Calu3 (cell line): ENCODE measurements around the gene DNAH12. TPM values are rescaled to one million over a fixed set of nuclear protein-coding genes. Genes with fewer than 3 reads are reported as not detected.
"Not testable (repeated sequence)": the region's sequence is repeated elsewhere in the genome, so short reads cannot be mapped to it uniquely, and the experiment has no call there.

ENCODE experiments used
- BruUV-seq: library from RNA; stranded (reverse); fragments of 400-500 nt; replicated peaks from 2 replicates; lab custom pipeline; 2021; lab: Mats Ljungman, UMichigan
- CTCF ChIA-PET: fragments of 300-600 bp; sonication (Branson Sonifier 250); formaldehyde crosslinking; loops from one replicate; lab custom pipeline; 2022; ENCODE audit warnings: antibody characterized with exemption; lab: Charles Lee
- DNase-seq: peaks from one replicate; pipeline ENCODE4 v3.0.0; 2022
- H3K27ac Mint-ChIP-seq: one replicate; pipeline ENCODE4 v1.8.0; 2022; ENCODE audit warnings: mixed read lengths; ENCODE audit not compliant: unreplicated experiment
- H3K27me3 Mint-ChIP-seq: one replicate; pipeline ENCODE4 v1.8.0; 2022; ENCODE audit warnings: mixed read lengths; ENCODE audit not compliant: unreplicated experiment
- H3K36me3 Mint-ChIP-seq: one replicate; pipeline ENCODE4 v1.8.0; 2022; ENCODE audit warnings: mild to moderate bottlenecking, moderate library complexity, mixed read lengths; ENCODE audit not compliant: insufficient read depth, unreplicated experiment
- H3K4me1 Mint-ChIP-seq: one replicate; pipeline ENCODE4 v1.8.0; 2022; ENCODE audit warnings: mild to moderate bottlenecking, low read depth, mixed read lengths; ENCODE audit not compliant: unreplicated experiment
- H3K4me3 Mint-ChIP-seq: one replicate; pipeline ENCODE4 v1.8.0; 2022; ENCODE audit warnings: mild to moderate bottlenecking, low read depth, moderate library complexity, mixed read lengths; ENCODE audit not compliant: unreplicated experiment
- H3K9me3 Mint-ChIP-seq: one replicate; pipeline ENCODE4 v1.8.0; 2022; ENCODE audit warnings: low read depth, mixed read lengths; ENCODE audit not compliant: unreplicated experiment
- intact Hi-C: fragments of 100-400 bp; cut with micrococcal nuclease; formaldehyde crosslinking; loops from one replicate; pipeline ENCODE4 v1.10.0; 2022; ENCODE audit not compliant: unreplicated experiment
- total RNA-seq: library from RNA; stranded (reverse); gene quantifications from 2 replicates; pipeline ENCODE4 v1.2.3, GENCODE V29; 2022
- TF ChIP-seq, protein P1 (sequence below): fragments of 200-600 bp; IDR thresholded peaks from one replicate; pipeline ENCODE4 v1.8.0; 2022; ENCODE audit warnings: antibody characterized with exemption; ENCODE audit not compliant: unreplicated experiment

DNAH12 gene
- total RNA-seq, 1 experiment from 2014 or later: 0.92 TPM

DNA sequence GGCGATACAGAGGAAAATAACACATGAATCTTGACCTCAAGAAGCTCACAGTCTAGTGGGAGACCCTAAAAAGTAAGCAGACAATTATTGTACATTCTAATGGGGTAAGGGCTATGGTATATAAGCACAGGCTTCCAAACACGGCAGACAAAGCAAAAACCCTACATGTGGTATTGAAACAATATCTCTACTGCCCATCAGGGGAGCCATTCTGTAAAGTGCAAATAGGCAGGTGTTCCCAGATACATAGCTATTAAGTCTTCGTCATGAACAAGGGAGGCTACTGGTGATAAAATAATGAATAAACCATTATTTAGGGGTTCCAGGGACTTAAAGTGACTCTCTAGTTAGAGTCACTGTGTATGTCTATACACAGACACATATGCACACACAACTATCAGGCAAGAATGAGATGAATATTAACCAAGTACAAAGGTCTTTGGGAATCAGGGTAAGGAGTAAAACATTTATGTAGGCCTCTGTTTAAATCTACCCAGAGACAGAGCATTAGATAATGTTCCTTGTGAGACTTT lies 213.0 kb downstream of the DNAH12 start:
- intact Hi-C loops: no loop called here
- TF ChIP-seq, protein P1, sequence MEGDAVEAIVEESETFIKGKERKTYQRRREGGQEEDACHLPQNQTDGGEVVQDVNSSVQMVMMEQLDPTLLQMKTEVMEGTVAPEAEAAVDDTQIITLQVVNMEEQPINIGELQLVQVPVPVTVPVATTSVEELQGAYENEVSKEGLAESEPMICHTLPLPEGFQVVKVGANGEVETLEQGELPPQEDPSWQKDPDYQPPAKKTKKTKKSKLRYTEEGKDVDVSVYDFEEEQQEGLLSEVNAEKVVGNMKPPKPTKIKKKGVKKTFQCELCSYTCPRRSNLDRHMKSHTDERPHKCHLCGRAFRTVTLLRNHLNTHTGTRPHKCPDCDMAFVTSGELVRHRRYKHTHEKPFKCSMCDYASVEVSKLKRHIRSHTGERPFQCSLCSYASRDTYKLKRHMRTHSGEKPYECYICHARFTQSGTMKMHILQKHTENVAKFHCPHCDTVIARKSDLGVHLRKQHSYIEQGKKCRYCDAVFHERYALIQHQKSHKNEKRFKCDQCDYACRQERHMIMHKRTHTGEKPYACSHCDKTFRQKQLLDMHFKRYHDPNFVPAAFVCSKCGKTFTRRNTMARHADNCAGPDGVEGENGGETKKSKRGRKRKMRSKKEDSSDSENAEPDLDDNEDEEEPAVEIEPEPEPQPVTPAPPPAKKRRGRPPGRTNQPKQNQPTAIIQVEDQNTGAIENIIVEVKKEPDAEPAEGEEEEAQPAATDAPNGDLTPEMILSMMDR: no peak
- CTCF ChIA-PET: no interaction called here
- H3K27me3 Mint-ChIP-seq: peaks cover 2% of the 10 kb centered on the region
- H3K27ac Mint-ChIP-seq: no peak overlapping the region
- no peak for DNase-seq
- no peaks in the 10 kb centered on the region for H3K36me3 Mint-ChIP-seq
- no TSS peak for BruUV-seq
- H3K4me1 Mint-ChIP-seq: no peaks in the 10 kb centered on the region
- H3K4me3 Mint-ChIP-seq: no peak overlapping the region
- no peaks in the 10 kb centered on the region for H3K9me3 Mint-ChIP-seq

DNA sequence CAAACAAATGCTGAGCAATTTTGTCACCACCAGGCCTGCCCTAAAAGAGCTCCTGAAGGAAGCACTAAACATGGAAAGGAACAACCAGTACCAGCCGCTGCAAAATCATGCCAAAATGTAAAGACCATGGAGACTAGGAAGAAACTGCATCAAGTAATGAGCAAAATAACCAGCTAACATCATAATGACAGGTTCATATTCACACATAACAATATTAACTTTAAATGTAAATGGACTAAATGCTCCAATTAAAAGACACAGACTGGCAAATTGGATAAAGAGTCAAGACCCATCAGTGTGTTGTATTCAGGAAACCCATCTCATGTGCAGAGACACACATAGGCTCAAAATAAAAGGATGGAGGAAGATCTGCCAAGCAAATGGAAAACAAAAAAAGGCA lies 217.6 kb downstream of the DNAH12 start:
- CTCF ChIA-PET, DNase-seq, H3K4me1 Mint-ChIP-seq, intact Hi-C loops, H3K4me3 Mint-ChIP-seq, BruUV-seq, H3K27ac Mint-ChIP-seq, H3K36me3 Mint-ChIP-seq, H3K9me3 Mint-ChIP-seq: not testable (repeated sequence)
- H3K27me3 Mint-ChIP-seq: peaks cover 15% of the 10 kb centered on the region

DNA sequence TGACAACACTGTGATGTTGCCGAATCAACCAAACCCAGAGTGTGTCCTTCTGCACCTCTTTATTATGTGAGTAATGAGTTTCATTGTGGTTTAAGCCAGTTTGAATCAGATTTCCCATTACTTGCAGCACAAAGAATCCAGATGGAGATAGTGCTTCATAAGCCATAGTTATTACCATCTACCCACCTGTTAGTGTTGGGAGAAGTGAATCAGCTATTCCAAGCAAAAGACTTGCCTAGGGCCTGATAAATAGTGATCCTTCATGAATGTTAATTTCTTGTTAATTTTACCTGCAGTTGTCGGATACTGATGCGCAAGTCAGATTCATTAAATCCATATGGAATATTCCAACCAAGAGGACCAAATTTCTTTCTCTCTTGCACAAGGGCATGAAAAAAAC lies 229.9 kb downstream of the DNAH12 start:
- Mint-ChIP-seq H3K36me3 (no peaks in the 10 kb centered on the region), H3K9me3 (no peaks in the 10 kb centered on the region), H3K4me3 (no peak overlapping the region), H3K4me1 (no peaks in the 10 kb centered on the region), H3K27ac (no peak overlapping the region), H3K27me3 (peaks cover 31% of the 10 kb centered on the region)
- no peak for DNase-seq
- TF ChIP-seq, protein P1: no peak
- BruUV-seq: no TSS peak
- CTCF ChIA-PET: no interaction called here
- intact Hi-C loops: no loop called here

DNA sequence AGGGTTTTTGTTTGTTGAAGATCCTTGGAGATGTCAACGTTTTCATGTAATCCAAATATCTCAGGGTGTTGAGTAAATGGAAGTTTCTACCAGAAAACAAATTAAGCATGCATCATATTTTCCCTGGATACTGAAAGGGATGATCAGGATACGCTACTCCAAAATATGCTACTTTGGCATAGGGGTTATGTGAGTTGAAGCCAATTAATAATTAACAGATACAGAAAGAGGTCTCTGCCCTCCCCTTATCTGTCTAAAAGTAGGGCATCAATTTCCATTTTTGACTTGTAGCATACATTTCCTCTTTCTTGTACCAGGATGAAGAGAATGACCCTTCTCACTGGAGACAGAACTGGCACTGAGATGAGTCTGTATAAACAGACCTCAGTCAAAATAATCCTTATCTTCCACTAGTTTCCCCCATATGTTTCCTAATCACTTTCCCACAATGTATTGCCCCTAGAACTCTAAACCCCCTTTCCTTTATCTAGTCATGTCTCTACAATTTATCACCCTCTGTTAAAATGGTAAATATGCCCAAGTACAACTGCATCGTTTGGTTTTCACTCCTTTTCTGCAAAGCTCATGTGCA lies 234.3 kb downstream of the DNAH12 start:
- Mint-ChIP-seq H3K4me1 (no peaks in the 10 kb centered on the region), H3K27me3 (peaks cover 1% of the 10 kb centered on the region), H3K9me3 (no peaks in the 10 kb centered on the region), H3K36me3 (no peaks in the 10 kb centered on the region), H3K4me3 (no peak overlapping the region), H3K27ac (no peak overlapping the region)
- DNase-seq: no peak
- CTCF ChIA-PET: no interaction called here
- TF ChIP-seq, protein P1: no peak
- no TSS peak for BruUV-seq
- intact Hi-C loops: no loop called here

DNA sequence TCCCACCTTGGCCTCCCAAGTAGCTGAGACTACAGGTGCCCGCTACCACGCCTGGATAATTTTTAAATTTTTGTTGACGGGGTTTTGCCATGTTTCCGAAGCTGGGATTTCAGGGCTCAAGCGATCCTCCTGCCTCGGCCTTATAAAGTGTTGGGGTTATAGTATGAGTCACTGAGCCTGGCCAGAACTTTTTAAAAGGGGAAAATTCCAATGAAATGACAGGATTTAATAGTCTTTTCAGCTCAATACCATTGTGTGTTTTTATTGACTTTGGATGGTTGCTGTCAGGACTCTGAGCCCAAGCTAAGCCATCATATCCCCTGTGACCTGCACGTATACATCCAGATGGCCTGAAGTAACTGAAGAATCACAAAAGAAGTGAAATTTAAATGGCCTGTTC lies 240.6 kb downstream of the DNAH12 start:
- H3K4me3 Mint-ChIP-seq, H3K36me3 Mint-ChIP-seq, H3K27ac Mint-ChIP-seq, intact Hi-C loops, H3K9me3 Mint-ChIP-seq, BruUV-seq, H3K4me1 Mint-ChIP-seq, DNase-seq, H3K27me3 Mint-ChIP-seq: not testable (repeated sequence)
- CTCF ChIA-PET: interaction anchor here (0.6 kb wide), 1 partner anchor 1327 kb away, joined by 3 read pairs; no protein-coding TSS in a partner anchor
